Skeletal muscle tissue (tissue), 4 donors: ENCODE measurements around the gene SETD2. TPM values are rescaled to one million over a fixed set of nuclear protein-coding genes. Genes with fewer than 3 reads are reported as not detected.

ENCODE experiments used
- H3K27ac ChIP-seq: one replicate; pipeline ENCODE4 v1.7.0; 2013; ENCODE audit warnings: mild to moderate bottlenecking, low read depth, low read length, inconsistent platforms
- H3K27me3 ChIP-seq, 3 donors: one replicate each; pipeline ENCODE4 v1.7.0; 2013; ENCODE audit warnings: low read length in 3 of 3; ENCODE audit not compliant: control insufficient read depth in 3 of 3, insufficient read depth in 3 of 3
- H3K36me3 ChIP-seq, 3 donors: one replicate each; pipeline ENCODE4 v1.7.0; 2013; ENCODE audit warnings: low read length in 3 of 3; ENCODE audit not compliant: control insufficient read depth in 3 of 3, insufficient read depth in 3 of 3
- H3K4me1 ChIP-seq, 3 donors: one replicate each; pipeline ENCODE4 v1.7.0; 2013; ENCODE audit warnings: low read length in 3 of 3, mild to moderate bottlenecking in 3 of 3; ENCODE audit not compliant: control insufficient read depth in 3 of 3, insufficient read depth in 3 of 3
- H3K4me3 ChIP-seq, 3 donors: one replicate each; pipeline ENCODE4 v1.7.0; 2013; ENCODE audit warnings: low read length in 3 of 3
- H3K9ac ChIP-seq, 3 donors: one replicate each; pipeline ENCODE4 v1.7.0; 2013; ENCODE audit warnings: low read length in 3 of 3, mild to moderate bottlenecking in 3 of 3, moderate library complexity in 2 of 3, low read depth in 1 of 3
- H3K9me3 ChIP-seq, 3 donors: one replicate each; pipeline ENCODE4 v1.7.0; 2013; ENCODE audit warnings: low read length in 3 of 3; ENCODE audit not compliant: control insufficient read depth in 3 of 3
- total RNA-seq: library from RNA; depleted of rRNA; stranded (reverse); fragments of >200 nt; gene quantifications from one replicate; pipeline ENCODE4 v1.2.3, GENCODE V29; 2014
- donor health status: Osteomylitis.

The SETD2 gene
- total RNA-seq, 1 donor from 2014 or later = 48.5 TPM

GRCh38 chr3:47109393-47109792, 54.5 kb downstream of the SETD2 start:
- peaks cover 10 to 26% (median 23%) of the 10 kb centered on the region in 3 donors for H3K36me3 ChIP-seq
- H3K4me1 ChIP-seq = no peaks in the 10 kb centered on the region
- no peaks in the 10 kb centered on the region for H3K9me3 ChIP-seq
- no peak overlapping the region for H3K4me3 ChIP-seq
- no peak overlapping the region for H3K27ac ChIP-seq
- no peaks in the 10 kb centered on the region for H3K27me3 ChIP-seq
- no peak overlapping the region for H3K9ac ChIP-seq

- Histone ChIP-seq H3K36me3 (peaks cover 5 to 18% (median 15%) of the 10 kb centered on the region in 3 donors), H3K27ac (no peak overlapping the region), H3K9ac (peak overlapping the region in 1 of 3 donors; percentile 21), H3K9me3 (no peaks in the 10 kb centered on the region), H3K4me1 (no peaks in the 10 kb centered on the region), H3K27me3 (no peaks in the 10 kb centered on the region), H3K4me3 (no peak overlapping the region)
Observed at GRCh38 chr3:47108546-47108945, 55.4 kb downstream of the SETD2 start.

- Histone ChIP-seq H3K4me1 (no peaks in the 10 kb centered on the region), H3K36me3 (peaks cover 0 to 9% (median 5%) of the 10 kb centered on the region in 3 donors), H3K9ac (no peak overlapping the region), H3K27me3 (no peaks in the 10 kb centered on the region), H3K9me3 (no peaks in the 10 kb centered on the region), H3K27ac (no peak overlapping the region), H3K4me3 (no peak overlapping the region)
Observed at GRCh38 chr3:47104259-47104658, 59.7 kb downstream of the SETD2 start.

GRCh38 chr3:47103619-47104018, 60.3 kb downstream of the SETD2 start:
- H3K27ac ChIP-seq = no peak overlapping the region
- no peaks in the 10 kb centered on the region for H3K9me3 ChIP-seq
- no peaks in the 10 kb centered on the region for H3K4me1 ChIP-seq
- no peak overlapping the region for H3K9ac ChIP-seq
- no peaks in the 10 kb centered on the region for H3K27me3 ChIP-seq
- H3K36me3 ChIP-seq = peaks cover 0 to 9% (median 5%) of the 10 kb centered on the region in 3 donors
- H3K4me3 ChIP-seq = no peak overlapping the region

GRCh38 chr3:47102081-47102600, 61.8 kb downstream of the SETD2 start:
- Histone ChIP-seq H3K9ac (no peak overlapping the region), H3K27ac (no peak overlapping the region), H3K4me1 (no peaks in the 10 kb centered on the region), H3K27me3 (no peaks in the 10 kb centered on the region), H3K4me3 (no peak overlapping the region), H3K9me3 (no peaks in the 10 kb centered on the region), H3K36me3 (peaks cover 0 to 18% (median 5%) of the 10 kb centered on the region in 3 donors)

GRCh38 chr3:47098910-47099309, 65.0 kb downstream of the SETD2 start:
- Histone ChIP-seq H3K27me3 (no peaks in the 10 kb centered on the region), H3K36me3 (peaks cover 10 to 28% (median 14%) of the 10 kb centered on the region in 3 donors)

GRCh38 chr3:47097864-47098263, 66.0 kb downstream of the SETD2 start:
- H3K4me1 ChIP-seq = no peaks in the 10 kb centered on the region
- peaks cover 10 to 28% (median 14%) of the 10 kb centered on the region in 3 donors for H3K36me3 ChIP-seq
- H3K27ac ChIP-seq = no peak overlapping the region
- H3K9me3 ChIP-seq = no peaks in the 10 kb centered on the region
- H3K9ac ChIP-seq = no peak overlapping the region
- H3K27me3 ChIP-seq = no peaks in the 10 kb centered on the region
- no peak overlapping the region for H3K4me3 ChIP-seq

More at GRCh38 chr3:47098910-47099309, 65.0 kb downstream of the SETD2 start:
- H3K4me3 ChIP-seq = no peak overlapping the region
- no peaks in the 10 kb centered on the region for H3K4me1 ChIP-seq
- H3K27ac ChIP-seq = no peak overlapping the region
- H3K9me3 ChIP-seq = no peaks in the 10 kb centered on the region
- H3K9ac ChIP-seq = no peak overlapping the region

GRCh38 chr3:47096959-47097358, 67.0 kb downstream of the SETD2 start:
- H3K9ac ChIP-seq = no peak overlapping the region
- H3K36me3 ChIP-seq = peaks cover 10 to 23% (median 16%) of the 10 kb centered on the region in 3 donors
- H3K4me1 ChIP-seq = no peaks in the 10 kb centered on the region
- H3K4me3 ChIP-seq = no peak overlapping the region
- no peak overlapping the region for H3K27ac ChIP-seq
- H3K27me3 ChIP-seq = no peaks in the 10 kb centered on the region
- H3K9me3 ChIP-seq = no peaks in the 10 kb centered on the region

- Histone ChIP-seq H3K36me3 (peaks cover 12 to 24% (median 13%) of the 10 kb centered on the region in 3 donors), H3K9ac (no peak overlapping the region), H3K4me3 (no peak overlapping the region), H3K9me3 (no peaks in the 10 kb centered on the region), H3K27ac (no peak overlapping the region), H3K27me3 (no peaks in the 10 kb centered on the region), H3K4me1 (no peaks in the 10 kb centered on the region)
Observed at GRCh38 chr3:47092090-47092489, 71.8 kb downstream of the SETD2 start.

- Histone ChIP-seq H3K27me3 (no peaks in the 10 kb centered on the region), H3K9me3 (no peaks in the 10 kb centered on the region), H3K27ac (no peak overlapping the region), H3K36me3 (peaks cover 9 to 20% (median 14%) of the 10 kb centered on the region in 3 donors), H3K9ac (no peak overlapping the region), H3K4me1 (no peaks in the 10 kb centered on the region), H3K4me3 (no peak overlapping the region)
Observed at GRCh38 chr3:47089630-47090029, 74.3 kb downstream of the SETD2 start.
